Kidney epithelial cell (primary cell): ENCODE data around the gene CDC45. TPM values are rescaled to one million over a fixed set of nuclear protein-coding genes. Genes with fewer than 3 reads are reported as not detected.
A peak's percentile ranks its signal among the peaks of the same experiment; 100 is the strongest.

Experiments used
- DNase-seq: peaks from one replicate; pipeline ENCODE4 v3.0.0-alpha.2; 2010; ENCODE audit warnings: low read depth
- H3K27me3 ChIP-seq: 2 replicates; pipeline ENCODE4 v1.6.0; 2011; ENCODE audit warnings: low read length; ENCODE audit not compliant: control insufficient read depth, insufficient read depth
- H3K36me3 ChIP-seq: 2 replicates; pipeline ENCODE4 v1.5.1; 2011; ENCODE audit warnings: low read length; ENCODE audit not compliant: control insufficient read depth, insufficient read depth
- H3K4me3 ChIP-seq: 2 replicates; pipeline ENCODE4 v1.5.1; 2011; ENCODE audit warnings: low read depth, mild to moderate bottlenecking, control low read depth, low read length
- total RNA-seq: library from RNA; depleted of rRNA; stranded (reverse); fragments of >200 nt; gene quantifications from 2 replicates; pipeline ENCODE4 v1.2.3, GENCODE V29; 2015
- TF ChIP-seq, protein P1 (sequence below): IDR thresholded peaks from 2 replicates; pipeline ENCODE4 v1.5.1; 2011; ENCODE audit warnings: mild to moderate bottlenecking, moderate library complexity, low read length, control low read depth, inconsistent platforms; ENCODE audit not compliant: insufficient read depth, poor library complexity, severe bottlenecking

CDC45 gene, protein sequence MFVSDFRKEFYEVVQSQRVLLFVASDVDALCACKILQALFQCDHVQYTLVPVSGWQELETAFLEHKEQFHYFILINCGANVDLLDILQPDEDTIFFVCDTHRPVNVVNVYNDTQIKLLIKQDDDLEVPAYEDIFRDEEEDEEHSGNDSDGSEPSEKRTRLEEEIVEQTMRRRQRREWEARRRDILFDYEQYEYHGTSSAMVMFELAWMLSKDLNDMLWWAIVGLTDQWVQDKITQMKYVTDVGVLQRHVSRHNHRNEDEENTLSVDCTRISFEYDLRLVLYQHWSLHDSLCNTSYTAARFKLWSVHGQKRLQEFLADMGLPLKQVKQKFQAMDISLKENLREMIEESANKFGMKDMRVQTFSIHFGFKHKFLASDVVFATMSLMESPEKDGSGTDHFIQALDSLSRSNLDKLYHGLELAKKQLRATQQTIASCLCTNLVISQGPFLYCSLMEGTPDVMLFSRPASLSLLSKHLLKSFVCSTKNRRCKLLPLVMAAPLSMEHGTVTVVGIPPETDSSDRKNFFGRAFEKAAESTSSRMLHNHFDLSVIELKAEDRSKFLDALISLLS
- 5.6 and 10.5 TPM in 2 replicates for total RNA-seq

- DNase-seq: peak; percentile 95
- Histone ChIP-seq H3K36me3 (no peaks in the 10 kb centered on the region), H3K27me3 (no peaks in the 10 kb centered on the region), H3K4me3 (peak within 1 kb of the TSS; percentile 97)
- TF ChIP-seq, protein P1, sequence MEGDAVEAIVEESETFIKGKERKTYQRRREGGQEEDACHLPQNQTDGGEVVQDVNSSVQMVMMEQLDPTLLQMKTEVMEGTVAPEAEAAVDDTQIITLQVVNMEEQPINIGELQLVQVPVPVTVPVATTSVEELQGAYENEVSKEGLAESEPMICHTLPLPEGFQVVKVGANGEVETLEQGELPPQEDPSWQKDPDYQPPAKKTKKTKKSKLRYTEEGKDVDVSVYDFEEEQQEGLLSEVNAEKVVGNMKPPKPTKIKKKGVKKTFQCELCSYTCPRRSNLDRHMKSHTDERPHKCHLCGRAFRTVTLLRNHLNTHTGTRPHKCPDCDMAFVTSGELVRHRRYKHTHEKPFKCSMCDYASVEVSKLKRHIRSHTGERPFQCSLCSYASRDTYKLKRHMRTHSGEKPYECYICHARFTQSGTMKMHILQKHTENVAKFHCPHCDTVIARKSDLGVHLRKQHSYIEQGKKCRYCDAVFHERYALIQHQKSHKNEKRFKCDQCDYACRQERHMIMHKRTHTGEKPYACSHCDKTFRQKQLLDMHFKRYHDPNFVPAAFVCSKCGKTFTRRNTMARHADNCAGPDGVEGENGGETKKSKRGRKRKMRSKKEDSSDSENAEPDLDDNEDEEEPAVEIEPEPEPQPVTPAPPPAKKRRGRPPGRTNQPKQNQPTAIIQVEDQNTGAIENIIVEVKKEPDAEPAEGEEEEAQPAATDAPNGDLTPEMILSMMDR: no peak
Measured at GRCh38 chr22:19479355-19480172, at the start of gene CDC45. Gene CDC45 (plus strand): TSS chr22:19479920. CDS start chr22:19479969, 49 bp downstream.

- no peak for DNase-seq
- H3K4me3 ChIP-seq: peak overlapping the region; percentile 64
- TF ChIP-seq, protein P1: no peak
Measured at GRCh38 chr22:19429950-19430889, 49.5 kb upstream of the CDC45 start.

GRCh38 chr22:19430890-19431541 is 48.7 kb upstream of the CDC45 start:
- Histone ChIP-seq H3K27me3 (no peaks in the 10 kb centered on the region), H3K4me3 (peak overlapping the region; percentile 64), H3K36me3 (no peaks in the 10 kb centered on the region)
- no peak for DNase-seq
- TF ChIP-seq, protein P1: peak; percentile 7

More at GRCh38 chr22:19429950-19430889, 49.5 kb upstream of the CDC45 start:
- H3K27me3 ChIP-seq: no peaks in the 10 kb centered on the region
- H3K36me3 ChIP-seq: no peaks in the 10 kb centered on the region

GRCh38 chr22:19431649-19432132 is 48.0 kb upstream of the CDC45 start, which contains the start of gene HIRA:
Gene HIRA (minus strand): TSS chr22:19431733. CDS start chr22:19431476, 257 bp downstream.
- DNase-seq: no peak
- TF ChIP-seq, protein P1: no peak
- Histone ChIP-seq H3K36me3 (no peaks in the 10 kb centered on the region), H3K27me3 (no peaks in the 10 kb centered on the region), H3K4me3 (peak within 1 kb of the TSS; percentile 64)
